ENCODE data around the gene KCNQ5. TPM values are rescaled to one million over a fixed set of nuclear protein-coding genes. Genes with fewer than 3 reads are reported as not detected.
"Not testable (repeated sequence)": the region's sequence is repeated elsewhere in the genome, so short reads cannot be mapped to it uniquely, and the experiment has no call there.

KCNQ5 gene
- under 1 TPM in 1 of 2 donors, not detected in 1; 0.67 TPM for total RNA-seq

- DNase-seq (ENCODE audit: low spot score), result no peak
- Histone ChIP-seq H3K4me1 (peaks cover 0 to 38% of the 10 kb centered on the region in 2 donors), H3K36me3 (no peaks in the 10 kb centered on the region), H3K27ac (no peak within 1 kb of the TSS), H3K9me3 (no peaks in the 10 kb centered on the region), H3K4me3 (peak within 1 kb of the TSS; percentile 32 to 51), H3K27me3 (peaks cover 6 to 11% of the 10 kb centered on the region in 2 donors)
- TF ChIP-seq CTCF (IDR thresholded peaks at IDR 0.05), result no peak
Observed at GRCh38 chr6:72621291-72622093, at the start of gene KCNQ5. Gene KCNQ5, plus strand, starts transcription at chr6:72622064.

GRCh38 chr6:72579865-72580264, 42.0 kb upstream of the KCNQ5 start:
- Histone ChIP-seq H3K9me3 (no peaks in the 10 kb centered on the region), H3K4me1 (no peaks in the 10 kb centered on the region), H3K27ac (no peak overlapping the region), H3K27me3 (no peaks in the 10 kb centered on the region), H3K4me3 (no peak overlapping the region), H3K36me3 (no peaks in the 10 kb centered on the region)
- DNase-seq (ENCODE audit: low spot score), result no peak
- TF ChIP-seq CTCF (IDR thresholded peaks at IDR 0.05), result no peak

GRCh38 chr6:72580281-72580940, 41.5 kb upstream of the KCNQ5 start:
- Histone ChIP-seq H3K27ac (no peak overlapping the region), H3K4me1 (no peaks in the 10 kb centered on the region), H3K27me3 (no peaks in the 10 kb centered on the region), H3K4me3 (no peak overlapping the region), H3K9me3 (no peaks in the 10 kb centered on the region), H3K36me3 (no peaks in the 10 kb centered on the region)
- TF ChIP-seq CTCF (IDR thresholded peaks at IDR 0.05), result peak in 1 of 2 donors; percentile 17
- no peak for DNase-seq (ENCODE audit: low spot score)

GRCh38 chr6:72580950-72581349, 40.9 kb upstream of the KCNQ5 start:
- H3K27ac ChIP-seq; H3K9me3 ChIP-seq; H3K4me3 ChIP-seq; DNase-seq (ENCODE audit: low spot score); H3K27me3 ChIP-seq; H3K4me1 ChIP-seq; H3K36me3 ChIP-seq: not testable (repeated sequence)

- no peak for TF ChIP-seq CTCF (IDR thresholded peaks at IDR 0.05)
Observed at GRCh38 chr6:72588155-72588554, 33.7 kb upstream of the KCNQ5 start.

GRCh38 chr6:72589096-72589495, 32.8 kb upstream of the KCNQ5 start:
- no peak for TF ChIP-seq CTCF (IDR thresholded peaks at IDR 0.05)
- H3K4me1 ChIP-seq, result no peaks in the 10 kb centered on the region

More at GRCh38 chr6:72588155-72588554, 33.7 kb upstream of the KCNQ5 start:
- no peak for DNase-seq (ENCODE audit: low spot score)
- no peaks in the 10 kb centered on the region for H3K36me3 ChIP-seq
- H3K9me3 ChIP-seq, result no peaks in the 10 kb centered on the region
- H3K27me3 ChIP-seq, result no peaks in the 10 kb centered on the region
- H3K4me3 ChIP-seq, result no peak overlapping the region
- no peaks in the 10 kb centered on the region for H3K4me1 ChIP-seq
- H3K27ac ChIP-seq, result no peak overlapping the region

More at GRCh38 chr6:72589096-72589495, 32.8 kb upstream of the KCNQ5 start:
- H3K4me3 ChIP-seq, result no peak overlapping the region
- DNase-seq (ENCODE audit: low spot score), result no peak
- no peaks in the 10 kb centered on the region for H3K9me3 ChIP-seq
- H3K27ac ChIP-seq, result no peak overlapping the region
- H3K27me3 ChIP-seq, result no peaks in the 10 kb centered on the region
- no peaks in the 10 kb centered on the region for H3K36me3 ChIP-seq
